Measurements from ENCODE around the gene TMC8. TPM values are rescaled to one million over a fixed set of nuclear protein-coding genes. Genes with fewer than 3 reads are reported as not detected.

Gene TMC8
- total and polyA plus RNA-seq, 11 donors: 0.81 to 21.6 (median 1.2) TPM

DNA sequence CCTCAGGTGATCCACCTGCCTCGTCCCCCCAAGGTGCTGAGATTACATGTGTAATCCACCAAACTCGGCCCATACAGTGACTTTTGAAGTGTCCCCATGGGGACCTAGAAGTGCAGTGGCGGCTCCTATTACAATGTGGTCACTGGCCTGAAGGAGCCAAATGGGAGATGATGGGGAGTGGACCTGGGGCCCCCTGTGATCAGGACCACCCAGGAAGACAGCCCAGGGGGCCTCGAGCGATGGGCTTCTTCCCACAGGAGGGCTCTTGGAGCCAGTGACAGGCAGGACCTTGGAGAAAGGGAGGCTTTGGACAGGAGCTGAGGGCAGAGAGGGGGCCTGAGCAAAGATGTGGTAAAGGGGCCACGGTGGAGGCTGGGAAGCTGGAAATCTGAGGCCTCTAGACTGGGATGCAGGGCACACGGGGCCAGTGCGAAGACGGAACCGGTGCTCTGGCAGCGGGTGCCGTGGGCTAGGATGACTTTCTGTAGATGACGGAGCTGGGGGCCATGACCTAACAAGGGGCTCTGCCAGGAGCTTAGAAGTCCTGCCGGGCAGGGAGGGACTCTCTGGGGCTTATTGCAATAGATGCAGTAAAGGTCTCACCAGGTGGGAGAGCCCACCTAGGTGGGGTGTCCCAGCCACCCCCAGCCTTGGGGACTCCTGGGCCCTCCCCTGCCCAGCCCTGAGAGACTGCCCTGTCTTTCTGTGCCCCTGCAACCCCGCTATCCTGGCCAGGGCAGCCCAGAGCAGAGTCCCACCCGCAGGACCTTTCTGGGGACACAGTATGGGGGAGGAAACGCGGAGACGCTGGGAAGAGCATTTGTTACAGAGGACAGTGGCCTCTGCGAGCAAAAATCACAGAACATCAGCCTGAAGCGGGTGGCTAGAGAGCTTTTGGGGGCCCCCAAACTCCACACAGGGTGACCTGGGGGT lies 12.9 kb downstream of the TMC8 start:
- no peak for TF ChIP-seq POLR2A (IDR thresholded peaks at IDR 0.05)
- TF ChIP-seq, protein P1, sequence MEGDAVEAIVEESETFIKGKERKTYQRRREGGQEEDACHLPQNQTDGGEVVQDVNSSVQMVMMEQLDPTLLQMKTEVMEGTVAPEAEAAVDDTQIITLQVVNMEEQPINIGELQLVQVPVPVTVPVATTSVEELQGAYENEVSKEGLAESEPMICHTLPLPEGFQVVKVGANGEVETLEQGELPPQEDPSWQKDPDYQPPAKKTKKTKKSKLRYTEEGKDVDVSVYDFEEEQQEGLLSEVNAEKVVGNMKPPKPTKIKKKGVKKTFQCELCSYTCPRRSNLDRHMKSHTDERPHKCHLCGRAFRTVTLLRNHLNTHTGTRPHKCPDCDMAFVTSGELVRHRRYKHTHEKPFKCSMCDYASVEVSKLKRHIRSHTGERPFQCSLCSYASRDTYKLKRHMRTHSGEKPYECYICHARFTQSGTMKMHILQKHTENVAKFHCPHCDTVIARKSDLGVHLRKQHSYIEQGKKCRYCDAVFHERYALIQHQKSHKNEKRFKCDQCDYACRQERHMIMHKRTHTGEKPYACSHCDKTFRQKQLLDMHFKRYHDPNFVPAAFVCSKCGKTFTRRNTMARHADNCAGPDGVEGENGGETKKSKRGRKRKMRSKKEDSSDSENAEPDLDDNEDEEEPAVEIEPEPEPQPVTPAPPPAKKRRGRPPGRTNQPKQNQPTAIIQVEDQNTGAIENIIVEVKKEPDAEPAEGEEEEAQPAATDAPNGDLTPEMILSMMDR (IDR thresholded peaks at IDR 0.05): no peak
- no peak overlapping the region for H3K4me3 ChIP-seq
- H3K4me1 ChIP-seq: peaks cover 11 to 54% (median 30%) of the 10 kb centered on the region in 12 donors
- no peaks in the 10 kb centered on the region for H3K27me3 ChIP-seq
- 86 to 93% (median 89%) methylated on average over 19 to 21 of the region's 21 CpGs for WGBS, 4 donors
- H3K36me3 ChIP-seq: peaks cover 0 to 17% (median 0%) of the 10 kb centered on the region in 9 donors
- no peaks in the 10 kb centered on the region for H3K9me3 ChIP-seq
- ATAC-seq (no peak), DNase-seq (no peak)
- intact Hi-C loops (cut with DNase I): no loop called here
- H3K27ac ChIP-seq: peak overlapping the region in 10 of 12 donors; percentile 50 to 87 (median 76)

DNA sequence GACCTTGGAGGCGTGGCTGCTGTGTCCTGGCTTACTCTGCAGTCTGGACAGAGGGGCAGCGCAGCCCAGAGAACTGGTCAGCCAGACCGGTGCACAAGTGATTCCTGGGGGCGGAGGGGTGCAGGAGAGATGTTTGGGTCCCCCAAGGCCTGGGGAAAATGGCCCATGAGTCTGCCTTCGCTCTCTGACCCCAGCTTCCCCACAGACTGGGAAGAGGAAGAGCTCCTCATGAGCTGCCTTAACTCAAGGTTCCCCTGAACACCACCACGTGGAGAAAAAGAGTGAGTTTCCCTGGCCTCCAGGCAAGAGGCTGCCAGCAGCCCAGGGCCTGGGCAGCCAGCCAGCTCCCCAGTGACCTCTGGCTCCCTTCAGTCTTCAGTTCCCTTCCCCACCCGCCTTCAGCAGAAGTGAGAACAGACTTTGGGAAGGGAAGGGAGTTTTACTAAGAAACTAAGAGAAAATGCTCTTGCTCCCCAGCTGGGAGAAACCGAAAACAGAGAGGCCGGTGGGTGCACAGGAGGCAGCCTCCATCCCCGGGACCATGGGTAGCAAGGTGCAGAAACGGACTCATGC lies 13.7 kb downstream of the TMC8 start:
- Histone ChIP-seq H3K4me3 (peak overlapping the region in 1 of 12 donors; percentile 29), H3K27ac (peak overlapping the region in 11 of 12 donors; percentile 50 to 87 (median 71))
- 34 to 46% (median 39%) methylated on average over 8 to 11 of the region's 11 CpGs for WGBS, 4 donors

DNA sequence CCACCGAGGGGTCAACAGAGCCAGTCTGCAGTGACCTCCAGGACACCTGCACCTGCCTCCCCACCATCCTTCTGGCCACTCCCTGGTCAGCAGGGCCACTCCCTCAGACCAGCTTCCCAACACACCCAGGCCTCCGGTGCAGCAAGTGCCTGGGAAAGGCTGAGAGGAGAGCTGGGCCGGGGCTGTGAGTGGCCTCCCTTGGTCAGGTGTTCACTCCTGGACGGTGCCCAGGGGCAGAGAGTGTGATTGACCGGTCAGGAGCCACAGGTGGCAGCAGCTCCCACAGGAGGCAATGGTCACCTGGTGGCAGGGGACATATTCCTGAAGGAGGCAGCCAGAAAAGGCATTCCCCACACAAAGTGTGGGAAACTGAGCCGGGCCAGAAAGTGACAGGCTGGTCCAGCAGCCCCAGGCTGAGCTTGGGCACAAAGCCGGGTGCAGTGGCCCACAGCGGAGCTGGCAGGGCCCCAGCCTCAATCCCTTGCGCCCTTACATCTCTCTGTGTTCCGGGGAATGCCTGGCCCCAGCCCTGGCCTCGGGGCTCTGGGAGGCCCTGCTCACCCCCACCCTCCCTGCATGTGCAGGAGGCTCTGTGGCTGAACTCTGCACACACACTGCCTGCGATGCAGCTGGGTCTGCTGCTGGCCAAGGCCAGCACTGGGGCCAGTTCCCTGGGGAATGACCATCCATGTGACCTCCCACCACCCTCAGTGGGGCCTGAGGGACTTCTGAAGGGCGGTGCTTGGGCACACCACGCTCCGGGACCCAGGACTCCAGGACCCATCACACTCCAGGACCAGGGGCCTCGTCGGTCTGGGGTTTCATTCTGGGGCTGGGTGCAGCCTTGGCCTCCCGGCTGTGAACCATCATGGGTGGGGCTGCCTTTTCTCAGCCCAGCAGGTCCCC lies 14.4 kb downstream of the TMC8 start:
- no peak for TF ChIP-seq POLR2A (IDR thresholded peaks at IDR 0.05)
- TF ChIP-seq, protein P1 (IDR thresholded peaks at IDR 0.05): no peak
- H3K4me1 ChIP-seq: peaks cover 11 to 46% (median 30%) of the 10 kb centered on the region in 12 donors
- DNase-seq (peak in 1 of 5 donors; percentile 81), ATAC-seq (peak in 3 of 4 donors; percentile 7 to 40 (median 17))
- intact Hi-C loops (cut with DNase I): no loop called here
- peak overlapping the region in 11 of 12 donors; percentile 50 to 87 (median 71) for H3K27ac ChIP-seq
- H3K27me3 ChIP-seq: no peaks in the 10 kb centered on the region
- WGBS, 4 donors: 45 to 57% (median 49%) methylated on average over 3 to 18 of the region's 18 CpGs
- peak overlapping the region in 1 of 12 donors; percentile 29 for H3K4me3 ChIP-seq
- H3K9me3 ChIP-seq: no peaks in the 10 kb centered on the region
- H3K36me3 ChIP-seq: peaks cover 0 to 17% (median 0%) of the 10 kb centered on the region in 9 donors

More for the DNA sequence above, 13.7 kb downstream of the TMC8 start:
- ATAC-seq (peak; percentile 68 to 80 (median 74)), DNase-seq (peak; percentile 88 to 93 (median 89))
- Histone ChIP-seq H3K27me3 (no peaks in the 10 kb centered on the region), H3K36me3 (peaks cover 0 to 17% (median 0%) of the 10 kb centered on the region in 9 donors), H3K4me1 (peaks cover 11 to 47% (median 30%) of the 10 kb centered on the region in 12 donors), H3K9me3 (no peaks in the 10 kb centered on the region)
- intact Hi-C loops (cut with DNase I): no loop called here
- no peak for TF ChIP-seq POLR2A (IDR thresholded peaks at IDR 0.05)
- TF ChIP-seq, protein P1 (IDR thresholded peaks at IDR 0.05): peak in 5 of 12 donors; percentile 6 to 46 (median 25)
